CD8-positive, alpha-beta memory T cell (primary cell): ENCODE results near the gene MUL1. TPM values are rescaled to one million over a fixed set of nuclear protein-coding genes. Genes with fewer than 3 reads are reported as not detected.
A peak's percentile ranks its signal among the peaks of the same experiment; 100 is the strongest.

Source experiments
- CTCF ChIA-PET: fragments of 350-600 bp; sonication (Branson Sonifier 250); formaldehyde crosslinking; loops from one replicate; lab custom pipeline; 2021; ENCODE audit warnings: antibody characterized with exemption; lab: Charles Lee
- POLR2A ChIA-PET: fragments of 350-600 bp; sonication (Branson Sonifier 250); formaldehyde crosslinking; loops from one replicate; lab custom pipeline; 2021; ENCODE audit warnings: antibody characterized with exemption; lab: Charles Lee
- DNase-seq, 5 donors: peaks; one replicate each; pipeline versions ENCODE4 v3.0.0 to v3.0.0-alpha.2; 2020 to 2022; ENCODE audit warnings: mixed read lengths in 1 of 5
- H3K27ac ChIP-seq: one replicate; pipeline ENCODE4 v1.7.0; 2013; ENCODE audit warnings: low read depth, mild to moderate bottlenecking, low read length, moderate library complexity
- H3K27me3 ChIP-seq: 2 replicates; pipeline ENCODE4 v1.7.0; 2013; ENCODE audit warnings: low read length, mild to moderate bottlenecking; ENCODE audit not compliant: insufficient read depth, poor library complexity, severe bottlenecking
- H3K36me3 ChIP-seq: 2 replicates; pipeline ENCODE4 v1.7.0; 2013; ENCODE audit warnings: mild to moderate bottlenecking, low read length, moderate library complexity; ENCODE audit not compliant: insufficient read depth
- H3K4me1 ChIP-seq: 2 replicates; pipeline ENCODE4 v1.7.0; 2013; ENCODE audit warnings: mild to moderate bottlenecking, low read length, moderate library complexity; ENCODE audit not compliant: insufficient read depth
- H3K4me3 ChIP-seq: 2 replicates; pipeline ENCODE4 v1.7.0; 2013; ENCODE audit warnings: mild to moderate bottlenecking, low read length
- H3K9me3 ChIP-seq: 2 replicates; pipeline ENCODE4 v1.7.0; 2013; ENCODE audit warnings: mild to moderate bottlenecking, low read length
- H3K27ac Mint-ChIP-seq, 8 donors: one replicate each; pipeline ENCODE4 v1.8.0; 2020 to 2021; ENCODE audit warnings: mixed read lengths in 8 of 8, mild to moderate bottlenecking in 6 of 8, inconsistent platforms in 3 of 8, moderate library complexity in 3 of 8
- H3K27me3 Mint-ChIP-seq, 2 donors: one replicate each; pipeline ENCODE4 v1.8.0; 2020 to 2021; ENCODE audit warnings: mixed read lengths in 2 of 2, mild to moderate bottlenecking in 1 of 2, moderate library complexity in 1 of 2
- H3K36me3 Mint-ChIP-seq, 3 donors: one replicate each; pipeline ENCODE4 v1.8.0; 2020 to 2021; ENCODE audit warnings: mixed read lengths in 3 of 3, inconsistent platforms in 1 of 3, mild to moderate bottlenecking in 1 of 3
- H3K4me1 Mint-ChIP-seq, 3 donors: one replicate each; pipeline ENCODE4 v1.8.0; 2020 to 2021; ENCODE audit warnings: mixed read lengths in 3 of 3, inconsistent platforms in 1 of 3, mild to moderate bottlenecking in 1 of 3
- H3K4me3 Mint-ChIP-seq, 7 donors: one replicate each; pipeline ENCODE4 v1.8.0; 2020 to 2021; ENCODE audit warnings: mixed read lengths in 7 of 7, mild to moderate bottlenecking in 6 of 7, moderate library complexity in 4 of 7, inconsistent platforms in 2 of 7
- H3K9me3 Mint-ChIP-seq, 5 donors: one replicate each; pipeline ENCODE4 v1.8.0; 2020 to 2022; ENCODE audit warnings: mixed read lengths in 5 of 5, mild to moderate bottlenecking in 3 of 5, moderate library complexity in 2 of 5, inconsistent platforms in 1 of 5
- polyA plus RNA-seq: library from polyadenylated mRNA; unstranded; fragments of 300-500 nt; fragmentation: Illumina TruSeq; gene quantifications from one replicate; pipeline ENCODE4 v1.2.3, GENCODE V29; 2021
- total RNA-seq, 2 experiments: library from RNA; stranded (reverse); gene quantifications; one replicate each; pipeline ENCODE4 v1.2.3, GENCODE V29; 2021

MUL1 gene, protein sequence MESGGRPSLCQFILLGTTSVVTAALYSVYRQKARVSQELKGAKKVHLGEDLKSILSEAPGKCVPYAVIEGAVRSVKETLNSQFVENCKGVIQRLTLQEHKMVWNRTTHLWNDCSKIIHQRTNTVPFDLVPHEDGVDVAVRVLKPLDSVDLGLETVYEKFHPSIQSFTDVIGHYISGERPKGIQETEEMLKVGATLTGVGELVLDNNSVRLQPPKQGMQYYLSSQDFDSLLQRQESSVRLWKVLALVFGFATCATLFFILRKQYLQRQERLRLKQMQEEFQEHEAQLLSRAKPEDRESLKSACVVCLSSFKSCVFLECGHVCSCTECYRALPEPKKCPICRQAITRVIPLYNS
- total RNA-seq: 10 to 100 TPM; 21.3 to 23.3 TPM
- 42.2 TPM for polyA plus RNA-seq

DNA sequence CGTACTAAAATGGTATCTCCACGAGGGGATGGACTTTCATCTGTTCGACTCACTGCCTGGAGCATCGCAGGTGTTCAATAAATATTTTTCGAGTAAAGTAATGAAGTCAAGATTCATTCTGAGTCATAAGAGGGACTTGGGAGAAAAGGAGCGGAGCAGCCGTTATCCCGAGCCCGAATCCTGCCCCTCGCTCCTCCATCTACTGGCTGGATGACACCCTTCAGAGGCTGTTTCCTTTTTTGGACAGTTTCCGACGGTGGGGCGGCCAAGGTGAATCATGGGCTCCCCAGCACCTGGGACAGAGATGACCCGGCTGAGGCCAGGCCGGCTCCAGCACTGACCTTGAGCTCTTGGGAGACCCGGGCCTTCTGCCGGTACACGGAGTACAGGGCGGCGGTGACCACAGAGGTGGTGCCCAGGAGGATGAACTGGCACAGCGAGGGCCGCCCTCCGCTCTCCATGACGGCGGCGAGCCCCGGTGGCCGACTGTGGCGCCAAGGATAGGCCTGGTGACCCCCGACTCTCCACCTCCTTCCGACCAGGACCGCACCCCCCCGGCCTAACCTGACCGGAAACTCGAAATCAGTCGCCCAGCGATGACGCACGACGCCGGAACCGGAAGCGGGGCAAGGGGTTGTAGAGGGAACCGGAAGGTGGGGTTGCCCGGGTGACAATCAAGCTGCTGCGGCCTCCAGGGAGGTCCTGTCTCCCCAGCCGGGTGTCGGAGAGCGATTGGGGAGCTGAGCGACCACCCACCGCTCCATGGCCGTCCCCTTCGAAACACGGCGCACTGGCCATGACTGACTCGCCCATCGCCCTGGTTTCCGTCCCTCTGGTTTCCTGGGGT is at the start of gene MUL1:
Gene MUL1 (minus strand): TSS at position 588 of the 847 bp plus-strand sequence. CDS start 127 bp downstream, at position 461.
- H3K9me3 ChIP-seq: no peaks in the 10 kb centered on the region
- H3K4me3 Mint-ChIP-seq: peak within 1 kb of the TSS; percentile 81 to 96 (median 85)
- peak within 1 kb of the TSS; percentile 72 to 99 (median 92) for H3K27ac Mint-ChIP-seq
- H3K4me3 ChIP-seq: peak within 1 kb of the TSS; percentile 76
- ChIA-PET CTCF (interaction anchor here (0.9 to 2.5 kb wide), 7 partner anchors 14 to 134 kb away, joined by 3 to 12 read pairs (median 3); partner anchors contain the start of gene CAMK2N1), POLR2A (interaction anchor here (0.6 to 1.5 kb wide), 4 partner anchors 22 to 626 kb away, joined by 3 to 12 read pairs (median 3); partner anchors contain the start of genes CAMK2N1 and OTUD3)
- peak; percentile 87 to 95 (median 89) for DNase-seq
- peaks cover 7% of the 10 kb centered on the region in 2 donors for H3K27me3 Mint-ChIP-seq
- no peaks in the 10 kb centered on the region for H3K27me3 ChIP-seq
- H3K4me1 Mint-ChIP-seq: peaks cover 23 to 34% (median 33%) of the 10 kb centered on the region in 3 donors
- peak within 1 kb of the TSS; percentile 90 for H3K27ac ChIP-seq
- H3K9me3 Mint-ChIP-seq: no peaks in the 10 kb centered on the region
- H3K4me1 ChIP-seq: peaks cover 13% of the 10 kb centered on the region
- H3K36me3 Mint-ChIP-seq: peaks cover 0 to 24% (median 4%) of the 10 kb centered on the region in 3 donors
- H3K36me3 ChIP-seq: no peaks in the 10 kb centered on the region

DNA sequence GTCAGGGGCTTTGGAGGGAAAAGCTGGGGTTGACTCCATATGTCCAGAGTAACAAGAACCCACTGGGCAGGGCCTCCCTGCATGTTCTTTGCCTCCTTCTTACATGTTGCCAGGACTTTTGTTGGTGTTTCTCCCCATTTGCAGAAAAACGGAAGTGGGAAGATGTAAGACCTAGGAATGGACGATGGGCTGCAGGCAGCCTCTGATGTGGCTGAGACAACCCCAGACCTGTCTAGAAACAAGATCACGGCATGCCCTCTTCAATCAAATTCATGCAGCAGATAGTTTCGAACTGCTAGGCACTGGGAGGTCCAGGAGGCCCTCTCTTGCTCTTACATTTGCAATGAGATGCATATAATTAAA is 47.8 kb upstream of the MUL1 start:
- Mint-ChIP-seq H3K9me3 (no peaks in the 10 kb centered on the region), H3K4me3 (no peak overlapping the region), H3K36me3 (no peaks in the 10 kb centered on the region), H3K4me1 (peaks cover 0 to 2% (median 0%) of the 10 kb centered on the region in 3 donors), H3K27me3 (peaks cover 23 to 29% of the 10 kb centered on the region in 2 donors), H3K27ac (no peak overlapping the region)
- Histone ChIP-seq H3K4me1 (no peaks in the 10 kb centered on the region), H3K27ac (no peak overlapping the region), H3K27me3 (peaks cover 12% of the 10 kb centered on the region), H3K9me3 (no peaks in the 10 kb centered on the region), H3K36me3 (no peaks in the 10 kb centered on the region), H3K4me3 (no peak overlapping the region)
- ChIA-PET POLR2A (no interaction called here), CTCF (no interaction called here)
- no peak for DNase-seq

DNA sequence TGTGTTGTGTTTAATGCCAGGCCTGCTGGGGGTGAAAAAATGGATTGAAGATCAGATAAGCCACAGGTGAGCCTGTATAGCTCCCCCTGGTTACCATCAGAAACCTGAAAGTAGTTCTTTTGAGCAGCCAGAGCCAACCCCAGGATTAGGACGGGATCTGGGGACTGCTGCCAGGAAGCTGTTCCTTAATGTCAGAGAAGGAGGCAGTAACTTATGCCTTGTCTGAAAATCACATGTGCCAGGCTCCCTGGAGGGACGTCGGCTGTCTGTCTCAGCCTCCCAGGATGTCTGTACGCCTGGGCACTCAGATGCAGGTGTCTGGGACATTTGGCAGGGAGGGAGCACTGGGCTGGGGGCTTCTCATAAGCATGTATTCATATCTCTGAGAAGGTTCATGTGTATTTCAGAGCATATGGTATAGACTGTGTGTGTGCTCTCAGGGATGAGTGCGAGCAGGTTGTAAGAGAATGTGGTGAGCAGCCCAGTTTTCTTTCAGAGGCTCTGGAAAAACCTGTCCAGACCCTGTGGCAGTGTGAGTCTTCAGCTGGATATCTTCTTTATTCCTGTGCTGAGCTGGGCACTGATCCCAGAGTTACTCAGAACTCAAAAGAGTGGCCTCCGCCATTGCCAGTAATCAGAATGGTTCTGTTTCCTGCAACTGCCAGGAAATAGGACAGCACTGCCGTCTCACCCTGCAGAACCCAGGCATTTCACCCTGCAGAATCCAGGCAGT is 47.2 kb upstream of the MUL1 start:
- peaks cover 0 to 2% (median 0%) of the 10 kb centered on the region in 3 donors for H3K4me1 Mint-ChIP-seq
- Histone ChIP-seq H3K9me3 (no peaks in the 10 kb centered on the region), H3K27ac (no peak overlapping the region), H3K4me1 (no peaks in the 10 kb centered on the region), H3K27me3 (peaks cover 12% of the 10 kb centered on the region), H3K4me3 (no peak overlapping the region), H3K36me3 (no peaks in the 10 kb centered on the region)
- no peaks in the 10 kb centered on the region for H3K9me3 Mint-ChIP-seq
- DNase-seq: no peak
- H3K4me3 Mint-ChIP-seq: no peak overlapping the region
- peaks cover 23 to 25% of the 10 kb centered on the region in 2 donors for H3K27me3 Mint-ChIP-seq
- H3K27ac Mint-ChIP-seq: no peak overlapping the region
- H3K36me3 Mint-ChIP-seq: no peaks in the 10 kb centered on the region
- ChIA-PET CTCF (no interaction called here), POLR2A (no interaction called here)

DNA sequence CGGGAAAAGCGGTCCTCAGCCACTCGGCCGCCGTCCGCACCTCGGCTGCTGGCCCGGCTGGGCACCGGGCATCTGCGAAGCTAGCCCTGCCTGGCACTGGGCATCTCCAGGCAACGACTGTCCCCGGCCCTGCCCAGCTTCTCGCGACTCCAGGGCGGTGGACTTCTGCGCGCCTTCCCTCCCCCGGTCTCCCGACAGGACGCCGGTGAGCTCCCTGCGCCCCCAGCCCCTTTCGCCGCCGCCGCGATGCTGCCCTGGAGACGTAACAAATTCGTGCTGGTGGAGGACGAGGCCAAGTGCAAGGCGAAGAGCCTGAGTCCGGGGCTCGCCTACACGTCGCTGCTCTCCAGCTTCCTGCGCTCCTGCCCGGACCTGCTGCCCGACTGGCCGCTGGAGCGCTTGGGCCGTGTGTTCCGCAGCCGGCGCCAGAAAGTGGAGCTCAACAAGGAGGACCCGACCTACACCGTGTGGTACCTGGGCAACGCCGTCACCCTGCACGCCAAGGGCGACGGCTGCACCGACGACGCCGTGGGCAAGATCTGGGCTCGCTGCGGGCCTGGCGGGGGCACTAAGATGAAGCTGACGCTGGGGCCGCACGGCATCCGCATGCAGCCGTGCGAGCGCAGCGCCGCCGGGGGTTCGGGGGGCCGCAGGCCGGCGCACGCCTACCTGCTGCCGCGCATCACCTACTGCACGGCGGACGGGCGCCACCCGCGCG is 44.9 kb upstream of the MUL1 start:
- Mint-ChIP-seq H3K4me1 (peaks cover 0 to 2% (median 0%) of the 10 kb centered on the region in 3 donors), H3K27me3 (peaks cover 29 to 30% of the 10 kb centered on the region in 2 donors), H3K4me3 (no peak overlapping the region), H3K27ac (no peak overlapping the region), H3K36me3 (no peaks in the 10 kb centered on the region), H3K9me3 (no peaks in the 10 kb centered on the region)
- H3K36me3 ChIP-seq: no peaks in the 10 kb centered on the region
- CTCF ChIA-PET: no interaction called here
- peaks cover 12% of the 10 kb centered on the region for H3K27me3 ChIP-seq
- no peaks in the 10 kb centered on the region for H3K9me3 ChIP-seq
- H3K4me1 ChIP-seq: no peaks in the 10 kb centered on the region
- H3K4me3 ChIP-seq: no peak overlapping the region
- POLR2A ChIA-PET: no interaction called here
- DNase-seq: no peak
- H3K27ac ChIP-seq: no peak overlapping the region

DNA sequence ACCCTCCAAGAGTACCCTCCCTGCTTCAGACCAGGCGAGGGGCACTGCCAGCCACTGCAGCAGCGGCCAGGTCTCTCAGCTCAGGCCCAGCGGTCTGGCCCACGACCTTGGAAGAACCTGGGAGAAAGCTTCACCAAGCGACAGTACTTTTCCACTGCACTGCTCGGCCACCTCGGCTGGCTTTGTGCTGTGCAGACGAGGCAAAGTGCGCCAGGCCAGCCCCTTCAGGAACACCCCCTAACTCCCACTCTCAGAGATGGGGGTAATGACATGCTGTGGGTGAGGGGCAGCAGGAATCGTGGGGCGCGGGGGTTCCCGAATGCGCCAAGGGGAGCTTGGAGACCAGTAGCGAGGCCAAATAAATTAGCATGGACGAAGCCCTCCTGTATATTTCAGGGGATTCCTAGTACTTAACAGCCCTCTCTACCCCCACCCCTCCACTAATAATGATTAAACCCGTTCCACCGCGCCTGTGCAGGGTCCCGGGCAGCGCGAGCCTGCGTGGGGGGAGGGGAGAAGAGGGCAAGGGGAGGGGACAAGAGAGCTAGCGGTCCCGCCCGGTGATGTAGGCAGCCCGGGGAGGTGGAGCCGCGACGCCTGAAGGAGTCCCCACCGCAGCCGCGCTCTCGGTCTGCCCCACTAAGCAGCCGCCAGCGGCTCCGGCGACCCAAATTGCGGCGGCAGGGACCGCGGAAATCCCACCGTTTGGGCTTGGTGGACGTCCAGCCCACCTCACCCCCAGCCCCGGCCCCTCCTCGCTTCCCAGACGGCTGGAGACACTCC is 44.2 kb upstream of the MUL1 start, which contains the start of gene FAM43B:
Gene FAM43B (plus strand): TSS at position 629 of the 783 bp plus-strand sequence. CDS start 401 bp downstream, outside the sequence.
- Histone ChIP-seq H3K36me3 (no peaks in the 10 kb centered on the region), H3K4me3 (no peak within 1 kb of the TSS), H3K4me1 (no peaks in the 10 kb centered on the region), H3K27ac (no peak within 1 kb of the TSS), H3K27me3 (peaks cover 12% of the 10 kb centered on the region), H3K9me3 (no peaks in the 10 kb centered on the region)
- ChIA-PET POLR2A (no interaction called here), CTCF (no interaction called here)
- H3K36me3 Mint-ChIP-seq: no peaks in the 10 kb centered on the region
- H3K4me1 Mint-ChIP-seq: peaks cover 0 to 2% (median 0%) of the 10 kb centered on the region in 3 donors
- H3K4me3 Mint-ChIP-seq: no peak within 1 kb of the TSS
- H3K27me3 Mint-ChIP-seq: peaks cover 33% of the 10 kb centered on the region in 2 donors
- no peak for DNase-seq
- no peak within 1 kb of the TSS for H3K27ac Mint-ChIP-seq
- no peaks in the 10 kb centered on the region for H3K9me3 Mint-ChIP-seq

DNA sequence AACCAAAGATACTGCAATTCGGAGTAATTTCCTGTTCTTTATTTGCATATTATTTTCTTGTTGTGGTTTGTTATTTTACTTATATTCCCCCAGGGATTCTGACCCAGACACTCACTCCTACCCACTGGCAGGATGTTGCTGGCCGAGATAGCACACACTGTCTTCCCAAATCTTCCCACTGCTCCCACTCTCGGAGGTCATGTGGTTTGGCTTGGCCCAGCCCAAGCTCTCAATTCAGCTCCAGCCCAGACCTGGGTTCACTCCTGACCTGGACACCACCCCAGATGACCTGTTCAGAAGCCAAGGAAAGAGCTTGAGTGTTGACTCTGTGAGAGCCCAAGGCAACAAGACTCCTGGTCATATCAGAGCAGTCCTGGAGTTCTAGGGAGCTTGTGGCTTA is 43.2 kb upstream of the MUL1 start:
- DNase-seq: no peak
- Mint-ChIP-seq H3K27me3 (peaks cover 39% of the 10 kb centered on the region in 2 donors), H3K27ac (no peak overlapping the region), H3K4me3 (no peak overlapping the region), H3K36me3 (no peaks in the 10 kb centered on the region), H3K4me1 (peaks cover 0 to 2% (median 0%) of the 10 kb centered on the region in 3 donors), H3K9me3 (no peaks in the 10 kb centered on the region)
- no peaks in the 10 kb centered on the region for H3K36me3 ChIP-seq
- H3K4me1 ChIP-seq: no peaks in the 10 kb centered on the region
- H3K27me3 ChIP-seq: peaks cover 12% of the 10 kb centered on the region
- no peak overlapping the region for H3K4me3 ChIP-seq
- H3K9me3 ChIP-seq: no peaks in the 10 kb centered on the region
- H3K27ac ChIP-seq: no peak overlapping the region
- ChIA-PET POLR2A (no interaction called here), CTCF (no interaction called here)

DNA sequence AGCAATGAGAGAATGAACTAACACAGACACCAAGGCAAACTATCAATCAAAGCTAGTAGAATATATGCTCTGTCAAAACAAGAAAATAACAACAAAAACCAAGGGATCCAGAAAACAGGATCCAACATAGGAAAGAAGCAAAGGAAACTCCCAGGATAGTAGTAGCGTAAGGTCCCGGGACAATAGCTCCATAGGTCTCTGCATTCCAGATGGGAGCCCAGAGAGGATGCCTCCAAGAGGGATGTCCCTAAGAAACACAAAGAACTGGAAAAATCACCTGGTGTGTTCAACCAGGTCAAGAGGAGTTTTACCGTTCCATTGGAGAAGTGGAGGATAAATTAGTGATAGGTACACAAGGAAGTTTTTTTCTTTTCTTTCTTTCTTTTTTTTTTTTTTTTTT is 38.7 kb upstream of the MUL1 start:
- Histone ChIP-seq H3K4me3 (no peak overlapping the region), H3K27ac (no peak overlapping the region), H3K36me3 (no peaks in the 10 kb centered on the region), H3K4me1 (no peaks in the 10 kb centered on the region), H3K9me3 (no peaks in the 10 kb centered on the region), H3K27me3 (no peaks in the 10 kb centered on the region)
- Mint-ChIP-seq H3K9me3 (no peaks in the 10 kb centered on the region), H3K27me3 (peaks cover 35 to 52% of the 10 kb centered on the region in 2 donors), H3K4me3 (no peak overlapping the region), H3K36me3 (no peaks in the 10 kb centered on the region), H3K27ac (no peak overlapping the region), H3K4me1 (no peaks in the 10 kb centered on the region)
- POLR2A ChIA-PET: no interaction called here
- DNase-seq: no peak
- CTCF ChIA-PET: no interaction called here
